ENCODE data around the gene ZNF512.
"Not testable (repeated sequence)": the region's sequence is repeated elsewhere in the genome, so short reads cannot be mapped to it uniquely, and the experiment has no call there.

Gene ZNF512, protein sequence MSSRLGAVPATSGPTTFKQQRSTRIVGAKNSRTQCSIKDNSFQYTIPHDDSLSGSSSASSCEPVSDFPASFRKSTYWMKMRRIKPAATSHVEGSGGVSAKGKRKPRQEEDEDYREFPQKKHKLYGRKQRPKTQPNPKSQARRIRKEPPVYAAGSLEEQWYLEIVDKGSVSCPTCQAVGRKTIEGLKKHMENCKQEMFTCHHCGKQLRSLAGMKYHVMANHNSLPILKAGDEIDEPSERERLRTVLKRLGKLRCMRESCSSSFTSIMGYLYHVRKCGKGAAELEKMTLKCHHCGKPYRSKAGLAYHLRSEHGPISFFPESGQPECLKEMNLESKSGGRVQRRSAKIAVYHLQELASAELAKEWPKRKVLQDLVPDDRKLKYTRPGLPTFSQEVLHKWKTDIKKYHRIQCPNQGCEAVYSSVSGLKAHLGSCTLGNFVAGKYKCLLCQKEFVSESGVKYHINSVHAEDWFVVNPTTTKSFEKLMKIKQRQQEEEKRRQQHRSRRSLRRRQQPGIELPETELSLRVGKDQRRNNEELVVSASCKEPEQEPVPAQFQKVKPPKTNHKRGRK

DNA sequence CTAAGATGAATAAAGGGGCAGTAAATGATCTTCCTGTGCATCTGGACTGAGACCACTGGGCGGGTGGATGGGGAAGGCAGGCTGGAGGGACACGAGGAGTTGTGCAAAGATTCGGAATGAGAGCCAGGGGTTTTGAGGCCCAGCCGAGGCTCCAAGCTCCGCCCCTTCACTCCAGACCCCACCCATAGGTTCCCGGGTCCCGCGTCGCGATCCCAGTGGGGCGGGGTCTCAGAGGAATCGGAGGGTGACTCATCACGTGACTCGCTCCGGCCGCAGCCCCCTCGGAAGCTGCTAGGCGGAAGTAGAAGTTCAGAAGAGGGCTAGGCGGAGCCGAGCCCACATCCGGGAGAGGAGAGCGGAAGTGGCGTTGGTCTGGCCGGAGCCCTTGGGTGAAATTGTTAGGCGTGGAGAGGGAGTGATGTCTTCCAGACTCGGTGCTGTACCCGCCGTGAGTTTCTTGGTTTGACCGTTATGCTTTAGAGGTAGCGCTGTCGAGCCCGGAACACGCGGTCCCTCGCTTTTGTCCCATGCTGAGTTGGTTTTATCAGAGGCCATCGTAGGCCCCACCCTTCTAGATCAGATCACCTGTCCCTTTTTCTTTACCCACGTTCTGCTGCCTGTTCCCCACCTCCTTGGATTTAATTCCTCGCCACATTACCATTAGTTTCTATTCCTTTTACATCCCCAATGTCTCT, at the start of gene ZNF512:
Gene ZNF512 (plus strand): TSS at position 348 of the 695 bp plus-strand sequence. CDS start 71 bp downstream, at position 419.
- peak; percentile 78 to 97 for DNase-seq

DNA sequence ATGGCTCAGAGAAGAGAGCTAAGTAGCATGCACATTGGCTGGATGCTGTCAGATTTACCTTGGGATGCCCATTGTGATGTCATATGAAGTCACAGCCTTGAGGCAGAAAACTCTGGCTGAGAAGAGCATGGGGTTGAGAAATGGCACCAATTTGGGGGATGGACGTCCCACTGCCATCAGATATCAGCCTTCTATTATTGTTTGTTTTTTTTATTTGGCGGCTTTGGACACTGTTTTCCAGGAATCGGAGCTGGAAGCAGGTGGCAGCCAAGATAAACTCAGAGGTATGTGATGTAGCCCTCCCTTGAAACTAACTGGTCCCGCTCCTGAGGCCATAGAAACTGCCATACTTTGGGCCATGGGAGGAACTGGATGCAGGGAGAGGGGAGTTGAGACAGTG, 45.6 kb upstream of the ZNF512 start:
- DNase-seq, result no peak

DNA sequence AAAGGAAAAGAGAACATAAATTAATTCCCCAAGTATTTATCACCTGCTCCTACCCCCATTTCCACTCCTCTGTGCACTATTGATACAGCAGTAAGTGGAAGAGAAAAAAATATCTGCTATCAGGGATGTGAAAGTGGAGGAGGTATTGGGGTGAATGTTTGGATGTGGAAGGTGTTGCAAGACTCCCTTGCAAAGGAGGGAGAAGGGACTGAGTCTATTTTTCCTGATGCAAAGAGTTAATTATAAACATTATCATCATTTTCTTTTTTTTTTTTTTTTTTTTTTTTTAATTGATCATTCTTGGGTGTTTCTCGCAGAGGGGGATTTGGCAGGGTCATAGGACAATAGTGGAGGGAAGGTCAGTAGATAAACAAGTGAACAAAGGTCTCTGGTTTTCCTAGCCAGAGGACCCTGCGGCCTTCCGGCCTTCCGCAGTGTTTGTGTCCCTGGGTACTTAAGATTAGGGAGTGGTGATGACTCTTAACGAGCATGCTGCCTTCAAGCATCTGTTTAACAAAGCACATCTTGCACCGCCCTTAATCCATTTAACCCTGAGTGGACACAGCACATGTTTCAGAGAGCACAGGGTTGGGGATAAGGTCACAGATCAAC, 43.9 kb upstream of the ZNF512 start:
- DNase-seq, result not testable (repeated sequence)

DNA sequence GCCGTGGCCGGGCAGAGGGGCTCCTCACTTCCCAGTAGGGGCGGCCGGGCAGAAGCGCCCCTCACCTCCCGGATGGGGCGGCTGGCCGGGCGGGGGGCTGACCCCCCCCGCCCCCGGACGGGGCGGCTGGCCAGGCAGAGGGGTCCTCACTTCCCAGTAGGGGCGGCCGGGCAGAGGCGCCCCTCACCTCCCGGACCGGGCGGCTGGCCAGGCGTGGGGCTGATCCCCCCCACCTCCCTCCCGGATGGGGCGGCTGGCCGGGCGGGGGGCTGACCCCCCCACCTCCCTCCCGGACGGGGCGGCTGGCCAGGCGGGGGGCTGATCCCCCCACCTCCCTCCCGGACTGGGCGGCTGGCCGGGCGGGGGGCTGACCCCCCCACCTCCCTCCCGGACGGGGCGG, 43.2 kb upstream of the ZNF512 start:
- not testable (repeated sequence) for DNase-seq

DNA sequence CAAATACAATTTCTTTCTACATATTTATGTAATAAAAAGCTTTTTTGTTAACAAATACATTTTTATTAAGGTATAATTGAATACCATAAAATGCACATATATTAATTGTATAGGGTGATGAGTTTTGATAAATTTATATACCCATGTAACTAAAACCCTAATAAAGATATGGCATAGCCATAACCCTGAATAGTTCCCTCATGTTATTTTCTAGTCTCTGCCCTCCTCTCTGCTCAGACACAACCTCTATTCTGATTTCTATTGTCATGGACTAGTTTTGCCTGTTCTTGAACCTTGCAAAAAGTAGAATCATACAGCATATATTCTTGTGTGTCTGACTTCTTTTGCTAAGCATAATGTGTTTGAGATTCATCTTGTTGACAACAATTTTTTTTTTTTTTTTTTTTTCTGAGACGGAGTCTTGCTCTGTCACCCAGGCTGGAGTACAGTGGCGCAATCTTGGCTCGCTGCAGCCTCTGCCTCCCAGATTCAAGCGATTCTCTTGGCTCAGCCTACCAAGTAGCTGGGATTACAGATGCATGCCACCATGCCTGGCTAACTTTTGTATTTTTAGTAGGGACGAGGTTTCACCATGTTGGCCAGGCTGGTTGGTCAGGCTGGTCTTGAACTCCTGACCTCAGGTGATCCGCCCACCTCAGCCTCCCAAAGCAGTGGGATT, 38.6 kb upstream of the ZNF512 start:
- no peak for DNase-seq

DNA sequence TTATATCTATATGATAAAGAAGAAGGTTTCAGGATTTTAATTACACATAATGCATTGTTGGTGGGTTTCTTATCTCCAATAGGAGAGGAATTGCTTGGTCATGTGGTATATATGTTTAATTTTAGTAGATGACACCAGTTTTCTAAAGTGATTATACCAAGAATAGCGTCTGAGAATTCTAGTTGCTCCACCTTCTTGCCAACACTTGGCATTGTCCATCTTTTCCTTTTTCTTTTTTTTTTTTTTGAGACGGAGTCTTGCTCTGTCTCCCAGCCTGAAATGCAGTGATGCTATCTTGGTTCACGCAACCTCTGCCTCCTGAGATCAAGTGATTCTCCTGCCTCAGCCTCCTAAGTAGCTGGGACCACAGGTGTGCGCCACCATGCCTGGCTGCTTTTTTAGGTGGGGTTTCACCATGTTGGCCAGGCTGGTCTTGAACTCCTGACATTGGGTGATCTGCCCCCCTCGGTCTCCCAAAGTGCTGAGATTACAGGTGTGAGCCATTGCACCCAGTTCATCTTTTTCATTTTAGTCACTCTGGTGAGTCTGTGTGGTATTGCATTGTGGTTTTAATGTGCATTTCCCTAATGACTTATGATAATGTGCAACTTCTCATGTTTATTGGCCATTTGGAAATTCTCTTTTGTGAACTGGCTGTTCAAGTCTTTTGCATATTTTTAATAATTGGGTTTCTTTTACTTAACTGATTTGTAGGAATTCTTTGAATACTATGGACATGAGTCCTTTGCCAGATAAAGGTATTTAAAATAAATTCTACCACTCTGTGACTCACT, 37.3 kb upstream of the ZNF512 start:
- no peak for DNase-seq

DNA sequence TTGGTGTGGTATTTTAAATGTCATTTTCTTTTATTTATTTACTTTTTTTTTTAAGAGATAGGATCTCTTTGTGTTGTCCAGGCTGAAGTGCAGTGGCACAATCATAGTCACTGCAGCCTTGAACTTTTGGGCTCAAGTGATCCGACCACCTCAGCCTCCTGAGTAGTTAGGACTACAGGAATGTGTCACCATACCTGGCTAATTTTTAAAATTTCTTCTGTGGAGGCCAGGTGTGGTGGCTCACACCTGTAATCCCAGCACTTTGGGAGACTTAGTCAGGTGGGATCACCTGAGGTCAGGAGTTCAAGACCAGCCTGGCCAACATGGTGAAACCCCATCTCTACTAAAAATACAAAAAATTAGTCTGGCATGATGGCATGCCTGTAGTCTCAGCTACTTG, 33.5 kb upstream of the ZNF512 start:
- DNase-seq, result no peak

DNA sequence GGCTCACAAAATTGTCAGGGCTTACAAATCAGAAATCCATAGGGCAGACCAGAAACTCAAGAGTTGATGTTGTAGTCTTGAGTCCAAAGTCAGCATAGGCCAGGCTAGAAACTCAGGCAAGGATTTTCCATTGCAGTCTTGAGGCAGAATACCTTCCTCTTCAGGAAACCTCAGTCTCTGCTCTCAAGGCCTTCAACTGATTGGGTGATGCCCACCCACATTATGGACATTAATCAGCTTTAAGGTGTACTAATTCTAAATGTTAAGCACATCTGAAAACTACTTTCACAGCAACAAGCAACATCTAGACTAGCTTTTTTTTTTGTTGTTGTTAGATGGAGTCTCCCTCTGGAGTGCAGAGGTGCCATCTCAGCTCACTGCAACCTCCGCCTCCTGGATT, 31.3 kb upstream of the ZNF512 start:
- no peak for DNase-seq

DNA sequence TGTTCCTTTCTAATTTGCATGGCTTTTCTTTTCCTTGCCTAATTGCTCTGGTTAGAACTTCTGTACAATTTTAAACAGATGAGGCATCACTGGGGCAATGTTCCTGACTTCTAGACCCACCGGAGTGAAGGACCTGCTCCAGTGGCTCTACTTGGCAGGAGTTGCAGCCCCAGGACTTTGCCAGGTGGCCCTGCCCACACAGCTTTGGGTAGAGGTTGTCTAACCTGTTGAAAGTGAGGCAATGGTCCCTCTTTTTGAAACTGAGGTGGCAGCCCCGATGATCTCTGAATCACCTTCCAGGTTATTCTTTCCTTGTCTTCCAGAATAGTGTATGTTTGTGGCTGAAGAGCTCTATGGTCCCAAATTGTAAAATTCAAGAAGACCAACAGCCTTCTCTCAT, 29.9 kb upstream of the ZNF512 start:
- no peak for DNase-seq

DNA sequence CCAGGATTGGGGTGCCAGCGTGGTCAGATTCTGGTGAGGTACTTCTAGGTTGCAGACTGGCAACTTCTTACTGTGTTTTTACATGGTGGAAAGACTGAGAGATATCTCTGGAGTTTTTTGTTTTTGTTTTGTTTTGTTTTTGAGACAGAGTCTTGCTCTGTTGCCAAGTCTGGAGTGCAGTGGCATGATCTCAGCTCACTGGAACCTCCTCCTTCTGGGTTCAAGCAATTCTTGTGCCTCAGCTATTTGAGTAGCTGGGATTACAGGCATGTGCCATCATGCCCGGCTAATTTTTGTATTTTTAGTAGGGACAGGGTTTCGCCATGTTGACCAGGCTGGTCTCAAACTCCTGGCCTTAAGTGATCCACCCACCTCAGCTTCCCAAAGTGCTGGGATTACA, 28.4 kb upstream of the ZNF512 start:
- not testable (repeated sequence) for DNase-seq

DNA sequence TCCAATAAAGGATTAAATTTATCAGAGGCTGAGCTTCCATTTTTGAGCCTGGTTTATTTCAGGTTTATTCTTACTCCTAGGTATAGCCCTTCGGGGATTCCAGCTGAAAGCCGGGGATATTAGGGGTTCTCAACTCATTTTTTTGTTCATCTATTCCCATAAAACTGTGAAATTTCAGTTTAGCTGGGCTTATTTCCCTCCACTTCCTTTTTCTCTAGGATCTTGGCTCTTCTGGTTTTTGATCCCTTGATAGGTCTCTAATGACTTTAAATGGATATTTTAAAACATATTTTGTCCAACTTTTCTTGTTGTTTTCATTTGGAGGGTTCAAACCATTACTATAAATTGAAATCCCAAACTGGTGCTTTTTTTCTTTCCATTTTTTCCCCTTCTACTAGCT, 23.6 kb upstream of the ZNF512 start:
- no peak for DNase-seq

DNA sequence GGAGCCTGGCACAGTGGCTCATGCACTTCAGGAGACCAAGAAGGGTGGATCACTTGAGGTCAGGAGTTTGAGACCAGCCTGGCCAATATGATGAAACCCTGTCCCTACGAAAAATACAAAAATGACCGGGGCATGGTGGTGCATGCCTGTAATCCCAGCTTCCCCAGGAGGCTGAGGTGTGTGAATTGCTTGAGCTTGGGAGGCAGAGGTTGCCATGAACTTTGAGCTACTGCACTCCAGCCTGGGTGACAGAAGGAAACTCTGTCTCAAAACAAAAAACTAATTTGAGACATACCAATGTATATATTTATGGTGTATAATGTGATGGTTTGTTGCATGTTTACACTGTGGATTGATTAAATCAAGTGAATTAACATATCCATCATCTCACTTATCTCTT, 21.8 kb upstream of the ZNF512 start:
- no peak for DNase-seq

DNA sequence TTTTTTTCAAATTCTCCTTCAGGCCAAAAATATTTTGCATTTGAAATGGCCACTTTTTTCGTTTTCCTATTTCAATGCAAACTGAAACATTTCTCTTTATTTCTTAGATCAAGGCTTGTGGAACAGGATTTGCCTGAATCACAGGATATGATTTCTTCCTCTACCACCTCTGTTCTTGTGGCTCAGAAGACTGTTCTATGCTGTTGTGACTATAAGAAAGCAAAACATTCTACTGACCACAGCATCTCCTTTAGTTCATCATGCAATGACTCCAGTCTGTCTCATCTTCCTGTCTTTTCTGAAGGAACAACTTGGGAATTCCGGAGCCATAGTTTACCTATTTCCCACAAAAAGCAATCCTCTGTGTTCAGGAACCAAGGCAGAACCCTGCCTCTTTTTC, 16.2 kb upstream of the ZNF512 start:
- DNase-seq, result no peak

DNA sequence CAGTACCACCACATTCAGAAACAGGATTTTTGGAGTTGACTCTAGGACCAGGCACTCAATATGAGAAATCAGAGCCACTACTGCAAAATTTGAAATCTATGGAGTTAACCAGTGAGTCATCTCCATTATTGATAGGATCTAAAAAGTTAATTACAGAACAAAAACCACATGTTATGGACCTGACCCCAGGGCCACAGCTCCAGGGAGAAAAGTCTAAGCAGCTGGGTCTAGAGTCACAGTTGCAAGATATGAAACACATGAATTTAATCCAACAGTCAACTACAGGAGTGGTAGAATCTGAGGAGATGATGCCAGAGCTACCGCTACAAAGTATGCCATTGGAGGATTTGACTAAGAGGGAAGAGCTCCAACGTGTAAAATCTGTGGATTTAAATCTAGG, 13.4 kb upstream of the ZNF512 start:
- DNase-seq, result no peak

DNA sequence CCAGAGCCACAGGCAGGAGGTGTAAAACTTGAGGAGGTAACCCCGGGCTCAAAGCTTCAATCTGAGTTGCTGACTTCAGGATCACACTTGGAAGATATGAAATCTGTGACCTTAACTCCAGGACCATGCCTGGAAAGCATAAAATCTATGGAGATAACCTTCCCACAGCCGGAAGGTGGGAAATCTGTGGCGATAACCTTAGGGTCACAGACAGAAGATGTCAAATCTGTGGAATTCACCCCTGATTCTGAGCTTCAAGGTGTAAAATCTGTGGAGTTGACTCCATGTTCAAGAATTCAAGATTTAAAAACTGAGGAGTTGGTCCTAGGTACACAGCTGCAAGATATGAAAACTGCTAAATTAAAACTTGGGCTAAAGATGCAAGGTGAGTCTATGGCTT, 11.6 kb upstream of the ZNF512 start:
- no peak for DNase-seq

DNA sequence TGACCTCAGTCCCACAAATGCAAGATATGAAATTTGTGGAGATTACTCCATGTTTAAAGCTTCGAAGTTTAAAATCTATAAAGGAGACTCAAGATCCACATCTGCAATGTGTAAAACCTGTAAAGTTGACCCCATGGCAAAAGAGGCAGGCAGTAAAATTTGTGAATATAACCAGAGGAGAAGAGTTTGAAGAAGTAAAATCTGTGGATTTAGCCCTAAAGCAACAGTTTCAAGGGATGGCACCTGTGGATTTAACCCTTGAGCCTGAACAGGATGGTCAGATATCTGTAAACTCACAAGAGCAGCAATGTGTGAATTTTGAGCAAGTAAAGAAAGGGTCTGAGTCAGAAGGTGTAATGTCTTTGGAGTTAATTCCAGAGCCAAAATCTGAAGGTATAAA, 11.2 kb upstream of the ZNF512 start:
- no peak for DNase-seq

DNA sequence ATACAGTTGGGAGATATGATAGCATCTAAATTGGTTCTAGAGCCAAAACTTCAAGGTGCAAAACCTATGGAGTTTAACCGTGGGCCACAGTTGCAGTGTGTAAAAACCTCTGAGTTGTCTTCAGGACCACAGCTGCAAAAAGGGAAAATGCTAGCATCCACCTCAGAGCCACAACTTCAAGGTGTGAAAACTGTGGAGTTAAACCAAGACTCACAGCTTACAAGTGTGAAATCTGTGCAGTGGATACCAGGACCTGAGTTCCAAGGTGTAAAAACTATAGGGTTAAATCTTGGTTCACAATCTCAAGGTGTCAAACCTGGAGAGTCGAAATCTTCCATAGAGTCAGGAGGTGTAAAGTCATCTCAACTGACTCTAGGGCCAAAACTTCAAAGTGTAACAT, 10.4 kb upstream of the ZNF512 start:
- DNase-seq, result no peak

DNA sequence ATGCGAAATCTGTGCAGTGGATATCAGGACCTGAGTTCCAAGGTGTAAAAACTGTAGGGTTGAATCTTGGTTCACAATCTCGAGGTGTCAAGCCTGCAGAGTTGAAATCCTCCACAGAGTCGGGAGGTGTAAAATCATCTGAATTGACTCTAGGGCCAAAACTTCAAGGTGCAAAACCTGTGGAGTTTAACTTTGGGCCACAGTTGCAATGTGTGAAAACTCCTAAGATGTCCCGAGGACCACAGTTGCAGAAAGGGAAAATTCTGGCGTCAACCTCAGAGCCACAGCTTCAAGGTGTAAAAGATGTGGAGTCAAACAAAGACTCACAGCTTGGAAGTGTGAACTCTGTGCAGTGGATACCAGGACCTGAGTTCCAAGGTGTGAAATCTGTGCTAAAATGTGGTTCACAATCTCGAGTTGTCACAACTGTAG, 9.8 kb upstream of the ZNF512 start:
- DNase-seq, result no peak

DNA sequence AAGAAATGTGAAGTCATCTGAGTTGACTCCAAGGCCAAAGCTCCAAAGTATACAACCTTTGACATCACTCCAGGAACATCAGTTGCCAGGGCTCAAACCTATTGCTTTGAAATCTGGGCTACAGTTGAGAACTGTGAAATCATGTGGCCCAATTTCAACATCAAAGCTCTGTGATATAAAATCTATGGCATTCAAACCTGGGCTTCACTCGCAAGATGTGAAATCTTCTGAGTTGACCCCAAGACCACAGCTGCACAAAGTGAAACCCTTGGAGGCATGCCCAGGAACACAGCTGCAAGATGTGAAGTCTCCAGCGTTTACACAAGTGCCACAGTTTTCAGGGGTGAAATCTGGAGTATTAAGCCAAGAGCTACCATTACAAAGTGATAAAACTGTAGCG, 9.4 kb upstream of the ZNF512 start:
- DNase-seq, result no peak

DNA sequence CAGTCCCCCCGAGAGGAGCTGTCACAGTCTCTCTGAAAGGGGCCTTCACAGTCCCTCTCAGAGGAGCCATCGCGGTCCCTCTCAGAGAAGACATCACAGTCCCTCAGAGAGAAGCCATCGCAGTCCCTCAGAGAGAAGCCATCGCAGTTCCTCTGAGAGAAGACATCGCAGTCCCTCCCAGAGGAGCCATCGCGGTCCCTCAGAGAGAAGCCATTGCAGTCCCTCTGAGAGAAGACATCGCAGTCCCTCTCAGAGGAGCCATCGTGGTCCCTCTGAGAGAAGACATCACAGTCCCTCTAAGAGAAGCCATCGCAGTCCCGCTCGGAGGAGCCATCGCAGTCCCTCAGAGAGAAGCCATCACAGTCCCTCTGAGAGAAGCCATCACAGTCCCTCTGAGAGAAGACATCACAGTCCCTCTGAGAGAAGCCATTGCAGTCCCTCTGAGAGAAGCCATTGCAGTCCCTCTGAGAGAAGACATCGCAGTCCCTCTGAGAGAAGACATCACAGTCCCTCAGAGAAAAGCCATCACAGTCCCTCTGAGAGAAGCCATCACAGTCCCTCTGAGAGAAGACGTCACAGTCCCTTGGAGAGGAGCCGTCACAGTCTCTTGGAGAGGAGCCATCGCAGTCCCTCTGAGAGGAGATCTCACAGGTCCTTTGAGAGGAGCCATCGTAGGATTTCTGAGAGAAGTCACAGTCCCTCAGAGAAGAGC, 1.3 kb upstream of the ZNF512 start:
- DNase-seq, result no peak

DNA sequence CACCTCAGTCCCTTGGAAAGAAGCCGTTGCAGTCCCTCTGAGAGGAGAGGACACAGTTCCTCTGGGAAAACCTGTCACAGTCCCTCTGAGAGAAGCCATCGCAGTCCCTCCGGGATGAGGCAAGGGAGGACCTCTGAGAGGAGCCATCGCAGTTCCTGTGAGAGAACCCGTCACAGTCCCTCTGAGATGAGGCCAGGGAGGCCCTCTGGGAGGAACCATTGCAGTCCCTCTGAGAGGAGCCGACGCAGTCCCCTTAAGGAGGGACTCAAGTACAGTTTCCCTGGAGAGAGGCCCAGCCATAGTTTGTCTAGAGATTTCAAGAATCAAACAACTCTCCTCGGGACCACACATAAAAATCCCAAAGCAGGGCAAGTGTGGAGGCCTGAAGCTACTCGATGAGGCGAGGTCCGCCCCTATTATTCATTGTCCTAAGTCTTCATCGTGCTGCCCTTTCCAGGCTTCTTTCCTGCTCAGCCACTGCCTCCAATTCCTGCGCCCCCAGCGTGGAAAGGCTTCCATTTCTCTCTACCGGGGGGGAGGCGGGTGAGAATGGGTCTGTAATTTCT, 630 bp upstream of the ZNF512 start:
- DNase-seq, result no peak

Measured in NCI-H446 (cell line).